Measurements from ENCODE around the gene DYNC1LI1.

DNA sequence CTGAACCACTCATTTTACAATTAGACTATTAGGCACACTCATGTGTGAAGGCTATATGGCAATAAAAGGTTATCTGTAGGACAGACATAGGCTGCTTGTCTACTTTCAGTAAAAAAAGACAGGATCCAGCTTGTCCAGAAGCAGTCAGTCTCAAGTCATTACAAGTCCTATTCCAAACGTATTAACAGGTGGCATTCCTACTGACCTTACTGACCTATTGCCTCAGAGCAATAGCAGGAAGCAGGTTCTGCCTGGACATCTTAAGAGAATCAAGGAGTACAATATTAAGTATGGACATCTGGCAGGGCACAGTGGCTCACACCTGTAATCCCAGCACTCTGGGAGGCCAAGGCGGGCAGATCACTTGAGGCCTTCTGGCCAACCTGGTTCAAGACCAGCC, 75.0 kb downstream of the DYNC1LI1 start:
- TF ChIP-seq POLR2AphosphoS5 (IDR thresholded peaks at IDR 0.05) (no peak), EP300 (conservative IDR thresholded peaks at IDR 0.05; ENCODE audit: poor library complexity, severe bottlenecking) (no peak)
- TF ChIP-seq, protein P1, sequence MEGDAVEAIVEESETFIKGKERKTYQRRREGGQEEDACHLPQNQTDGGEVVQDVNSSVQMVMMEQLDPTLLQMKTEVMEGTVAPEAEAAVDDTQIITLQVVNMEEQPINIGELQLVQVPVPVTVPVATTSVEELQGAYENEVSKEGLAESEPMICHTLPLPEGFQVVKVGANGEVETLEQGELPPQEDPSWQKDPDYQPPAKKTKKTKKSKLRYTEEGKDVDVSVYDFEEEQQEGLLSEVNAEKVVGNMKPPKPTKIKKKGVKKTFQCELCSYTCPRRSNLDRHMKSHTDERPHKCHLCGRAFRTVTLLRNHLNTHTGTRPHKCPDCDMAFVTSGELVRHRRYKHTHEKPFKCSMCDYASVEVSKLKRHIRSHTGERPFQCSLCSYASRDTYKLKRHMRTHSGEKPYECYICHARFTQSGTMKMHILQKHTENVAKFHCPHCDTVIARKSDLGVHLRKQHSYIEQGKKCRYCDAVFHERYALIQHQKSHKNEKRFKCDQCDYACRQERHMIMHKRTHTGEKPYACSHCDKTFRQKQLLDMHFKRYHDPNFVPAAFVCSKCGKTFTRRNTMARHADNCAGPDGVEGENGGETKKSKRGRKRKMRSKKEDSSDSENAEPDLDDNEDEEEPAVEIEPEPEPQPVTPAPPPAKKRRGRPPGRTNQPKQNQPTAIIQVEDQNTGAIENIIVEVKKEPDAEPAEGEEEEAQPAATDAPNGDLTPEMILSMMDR (IDR thresholded peaks at IDR 0.05; ENCODE audit: poor library complexity, severe bottlenecking), result no peak

Measured in neural cell (in vitro differentiated cells).